NCI-H1417 (cell line): ENCODE results near the gene SMAD3.

ENCODE experiments used
- DNase-seq, 3 experiments: peaks; one replicate each; lab custom pipeline; 2025; lab: John Stamatoyannopoulos, UW

Gene SMAD3

GRCh38 chr15:67232591-67232990 is 167.2 kb downstream of the SMAD3 start:
- DNase-seq = no peak

- DNase-seq = peak in 2 of 3 experiments; percentile 52 to 82
Observed at GRCh38 chr15:67240235-67241131, 175.1 kb downstream of the SMAD3 start.

GRCh38 chr15:67241132-67241855 is 175.9 kb downstream of the SMAD3 start:
- DNase-seq = peak in 1 of 3 experiments; percentile 51

GRCh38 chr15:67242708-67243111 is 177.3 kb downstream of the SMAD3 start:
- no peak for DNase-seq
